Measurements from ENCODE around the gene MARCHF10.

GRCh38 chr17:62652251-62653001, 155.7 kb downstream of the MARCHF10 start:
- TF ChIP-seq EZH2 (IDR thresholded peaks at IDR 0.05; ENCODE audit: low read depth) (no peak), CTCF (conservative IDR thresholded peaks at IDR 0.05) (no peak)
